Measurements from ENCODE around the gene KEL. TPM values are rescaled to one million over a fixed set of nuclear protein-coding genes. Genes with fewer than 3 reads are reported as not detected.

KEL gene
- total and polyA plus RNA-seq, 2 of the 4 experiments (the other 2 are of a cell fraction) = 0.03 TPM; not detected in 1

GRCh38 chr7:142925413-142925812, 36.8 kb downstream of the KEL start:
- no peak for TF ChIP-seq POLR2A (IDR thresholded peaks at IDR 0.05; ENCODE audit: low read depth, low read length)
- TF ChIP-seq MAZ (IDR thresholded peaks at IDR 0.05; ENCODE audit: borderline replicate concordance, low read depth, low read length) = no peak
- TF ChIP-seq CHD1 (IDR thresholded peaks at IDR 0.05; ENCODE audit: low read depth, low read length) = no peak
- no peak for TF ChIP-seq SMC3 (IDR thresholded peaks at IDR 0.05; ENCODE audit: low read depth, low read length)
- TF ChIP-seq RAD21 (IDR thresholded peaks at IDR 0.05; ENCODE audit: low read length) = no peak
- no peak for TF ChIP-seq NFE2L2 (IDR thresholded peaks at IDR 0.05; ENCODE audit: low read depth, low read length)
- TF ChIP-seq RFX5 (IDR thresholded peaks at IDR 0.05; ENCODE audit: low read depth, low read length) = no peak
- no peak for TF ChIP-seq CEBPB (IDR thresholded peaks at IDR 0.05; ENCODE audit: low read depth, low read length)
- no peak for TF ChIP-seq ELK1 (IDR thresholded peaks at IDR 0.05; ENCODE audit: borderline replicate concordance, low read depth, low read length)
- TF ChIP-seq BHLHE40 (IDR thresholded peaks at IDR 0.05; ENCODE audit: low read depth, low read length) = no peak
- no peak overlapping the region for H3K27ac ChIP-seq (ENCODE audit: insufficient read depth, low read length)
- no peak overlapping the region for H3K4ac ChIP-seq (ENCODE audit: low read depth, low read length)
- H2AK5ac ChIP-seq (ENCODE audit: low read depth, low read length) = no peak overlapping the region
- no peaks in the 10 kb centered on the region for H4K20me1 ChIP-seq (ENCODE audit: insufficient read depth, low read length)
- H3K18ac ChIP-seq (ENCODE audit: low read depth, low read length) = no peak overlapping the region
- H2BK15ac ChIP-seq (ENCODE audit: low read depth, low read length) = no peak overlapping the region
- no peak overlapping the region for H2BK20ac ChIP-seq (ENCODE audit: low read depth, low read length)
- in situ Hi-C loops (cut with MboI; ENCODE audit: low sequenced_read_pairs) = no loop called here
- POLR2A ChIA-PET (ENCODE audit: unreplicated experiment) = no interaction called here
- no peak overlapping the region for H4K8ac ChIP-seq (ENCODE audit: low read depth in 2 of 2, low read length in 2 of 2)
- ATAC-seq (ENCODE audit: low read depth) (no peak), DNase-seq (no peak)
- H3K36me3 ChIP-seq (ENCODE audit: control insufficient read depth, insufficient read depth, low read length) = no peaks in the 10 kb centered on the region
- H4K5ac ChIP-seq (ENCODE audit: low read depth, low read length) = no peak overlapping the region
- no peak overlapping the region for H2AFZ ChIP-seq (replicated peaks; ENCODE audit: low read length, poor library complexity)
- no peak overlapping the region for H3K23ac ChIP-seq (ENCODE audit: low read depth, low read length)
- H2BK5ac ChIP-seq (ENCODE audit: low read depth, low read length, poor library complexity, severe bottlenecking) = no peak overlapping the region
- H3K4me1 ChIP-seq (ENCODE audit: control insufficient read depth, insufficient read depth, low read length) = no peaks in the 10 kb centered on the region
- H3K9me3 ChIP-seq (ENCODE audit: control insufficient read depth, insufficient read depth, low read length) = peaks cover 8% of the 10 kb centered on the region; the same call in 1 of the 2 replicates
- H3K14ac ChIP-seq (replicated peaks; ENCODE audit: low read depth, low read length) = no peak overlapping the region
- no peaks in the 10 kb centered on the region for H3K9me1 ChIP-seq (ENCODE audit: insufficient read depth, low read length)
- H3K27me3 ChIP-seq (ENCODE audit: control insufficient read depth, insufficient read depth, low read length) = no peaks in the 10 kb centered on the region
- BruUV-seq (replicated peaks) = no TSS peak
- H3K4me3 ChIP-seq (ENCODE audit: insufficient read depth, low read depth, low read length) = no peak overlapping the region
- 15% methylated on average over 6 of the region's 12 CpGs; no CpG with 5 or more reads in 1 of the 2 experiments for WGBS, 2 experiments (ENCODE audit: extremely low coverage in 2 of 2, insufficient read length in 1 of 2)
- dilution Hi-C loops (cut with HindIII; ENCODE audit: low sequenced_read_pairs, unreplicated experiment) = no loop called here
- intact Hi-C loops (cut with micrococcal nuclease) = no loop called here
- no peak overlapping the region for H3K4me2 ChIP-seq (ENCODE audit: low read depth, low read length)
- no peak overlapping the region for H2BK120ac ChIP-seq (ENCODE audit: low read depth, low read length)
- no peak overlapping the region for H4K91ac ChIP-seq (ENCODE audit: insufficient read depth, low read depth, low read length)
- CTCF ChIA-PET = no interaction called here
- H3K56ac ChIP-seq (ENCODE audit: extremely low read depth, insufficient read depth, low read length) = no peak overlapping the region
- no peak overlapping the region for H3K9ac ChIP-seq (ENCODE audit: low read depth, low read length)
- H3K79me1 ChIP-seq (ENCODE audit: low read depth in 1 of 2, low read length in 2 of 2) = no peaks in the 10 kb centered on the region
- no peak overlapping the region for H2AK9ac ChIP-seq (replicated peaks; ENCODE audit: low read depth, low read length, poor library complexity)
